Measurements from ENCODE around the gene SLX4IP.
A peak's percentile ranks its signal among the peaks of the same experiment; 100 is the strongest.

The SLX4IP gene

GRCh38 chr20:10497283-10497682 is 62.2 kb downstream of the SLX4IP start:
- no peak for DNase-seq (ENCODE audit: low spot score)

GRCh38 chr20:10497791-10498190 is 62.7 kb downstream of the SLX4IP start:
- no peak for DNase-seq (ENCODE audit: low spot score)

DNA sequence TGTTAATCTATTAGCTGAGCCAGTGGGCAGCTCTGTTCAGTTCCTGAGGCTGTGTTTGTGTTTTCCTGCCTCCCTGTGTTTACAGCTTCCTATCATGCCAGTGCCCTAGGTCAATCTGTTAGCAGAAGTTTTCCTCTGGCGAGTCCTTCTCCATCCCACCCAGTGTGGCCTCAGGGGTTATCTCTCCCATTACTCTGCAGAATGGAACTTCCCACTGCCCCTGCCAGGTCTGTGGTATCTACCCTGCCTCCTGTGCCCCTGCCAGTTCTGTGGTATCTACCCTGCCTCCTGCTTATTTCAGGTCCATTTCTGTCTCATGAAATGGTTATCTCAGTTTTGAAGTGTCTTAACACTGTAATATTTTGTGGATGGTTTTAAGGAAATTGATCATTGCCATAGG is 63.1 kb downstream of the SLX4IP start:
- no peak for DNase-seq (ENCODE audit: low spot score)

- no peak for DNase-seq (ENCODE audit: low spot score)
Measured at GRCh38 chr20:10501402-10501801, 66.3 kb downstream of the SLX4IP start.

- DNase-seq (ENCODE audit: low spot score), result no peak
Measured at GRCh38 chr20:10502098-10502526, 67.0 kb downstream of the SLX4IP start.

GRCh38 chr20:10504608-10504993 is 69.5 kb downstream of the SLX4IP start:
- DNase-seq (ENCODE audit: low spot score), result no peak

DNA sequence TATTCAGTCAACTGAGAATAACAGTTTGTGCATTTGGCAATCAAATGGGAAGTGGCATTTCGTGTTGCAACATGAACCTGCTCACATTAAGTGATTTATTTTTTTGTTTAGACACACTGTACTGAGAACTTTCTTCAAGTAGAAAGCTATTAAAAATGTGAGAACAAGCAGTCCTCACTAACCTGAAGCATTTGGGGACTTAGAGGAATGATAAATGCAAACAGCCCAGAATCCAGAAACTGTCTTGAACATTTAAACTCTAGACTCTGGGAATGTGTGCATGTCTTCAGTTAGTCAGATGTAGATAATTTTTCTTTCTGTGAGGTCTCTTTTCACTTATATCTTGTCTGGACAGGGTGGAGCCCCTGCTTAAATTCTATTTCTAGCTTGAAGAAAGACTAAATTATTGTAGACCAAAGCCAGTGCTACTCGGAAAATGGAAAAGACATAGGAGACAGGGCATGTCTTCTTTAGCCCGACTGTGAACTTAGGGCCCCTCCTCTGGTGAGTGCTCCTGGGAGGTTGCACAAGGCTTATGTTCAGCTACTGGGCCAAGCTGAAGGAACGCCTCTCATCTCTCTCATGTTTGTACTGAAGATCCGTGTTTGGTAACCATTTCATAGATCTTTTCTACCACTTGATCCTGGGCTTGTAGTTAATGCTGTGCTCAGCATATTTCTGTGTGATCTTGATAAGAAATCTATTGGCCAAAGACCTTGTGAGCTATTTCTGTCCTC is 70.1 kb downstream of the SLX4IP start:
- DNase-seq (ENCODE audit: low spot score), result no peak

DNA sequence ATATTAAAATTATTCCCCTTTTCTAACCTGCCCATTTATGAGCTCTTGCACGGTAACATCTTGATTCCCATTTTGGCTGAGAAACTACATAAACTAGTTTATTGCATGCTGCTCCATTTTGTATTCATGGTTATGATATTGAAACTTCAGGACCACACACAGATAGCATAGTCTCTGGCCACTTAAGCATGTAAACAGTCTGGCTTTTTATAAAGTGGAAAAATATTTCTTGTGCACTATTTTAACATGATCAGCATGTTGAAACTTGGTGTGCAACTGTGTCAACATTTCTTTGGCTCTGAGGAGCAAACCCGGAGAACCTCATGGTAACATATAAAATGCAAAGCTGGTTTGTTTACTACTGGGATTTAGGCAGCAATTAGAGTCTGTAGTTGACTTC is 70.7 kb downstream of the SLX4IP start:
- no peak for DNase-seq (ENCODE audit: low spot score)

- no peak for DNase-seq (ENCODE audit: low spot score)
Measured at GRCh38 chr20:10507052-10507451, 71.9 kb downstream of the SLX4IP start.

- DNase-seq (ENCODE audit: low spot score), result no peak
Measured at GRCh38 chr20:10508060-10508459, 73.0 kb downstream of the SLX4IP start.

GRCh38 chr20:10508468-10509251 is 73.6 kb downstream of the SLX4IP start:
- no peak for DNase-seq (ENCODE audit: low spot score)

GRCh38 chr20:10509376-10509775 is 74.3 kb downstream of the SLX4IP start:
- DNase-seq (ENCODE audit: low spot score), result no peak

DNA sequence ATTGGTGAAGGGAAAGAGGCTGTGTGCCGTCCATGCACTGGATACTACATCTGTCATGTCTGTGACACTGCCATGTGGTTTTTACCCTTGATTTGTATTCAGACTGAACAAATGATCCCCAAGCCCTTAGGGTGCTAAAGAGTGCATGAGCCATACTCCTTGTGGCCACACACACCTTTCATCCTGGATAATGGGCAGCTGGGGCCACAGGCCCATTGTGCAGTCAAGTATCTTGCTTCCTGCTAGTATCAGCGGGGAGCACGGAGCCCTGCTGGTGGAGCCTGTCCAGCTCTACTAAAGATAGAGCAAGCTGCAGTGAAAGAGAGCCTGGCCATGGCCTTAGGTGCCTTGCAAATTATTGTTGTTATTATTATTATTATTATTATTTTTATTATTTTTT is 75.1 kb downstream of the SLX4IP start:
- no peak for DNase-seq (ENCODE audit: low spot score)

DNA sequence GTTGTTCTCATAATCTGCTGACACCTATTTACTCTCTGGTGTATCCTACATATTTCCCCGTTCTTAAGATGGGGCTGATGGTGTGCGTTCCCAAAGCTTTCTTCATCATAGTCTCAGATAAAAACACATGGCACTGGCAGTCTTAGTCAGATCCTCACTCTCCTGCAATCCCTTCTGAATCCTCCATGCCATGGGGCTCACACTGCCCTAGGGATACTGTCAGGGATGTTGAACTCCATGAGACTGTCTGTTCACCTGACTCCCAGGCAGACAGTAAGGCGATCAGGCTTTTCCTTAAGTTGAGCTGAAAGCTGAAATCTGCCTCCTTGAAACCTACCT is 76.0 kb downstream of the SLX4IP start:
- DNase-seq (ENCODE audit: low spot score), result no peak

GRCh38 chr20:10511509-10512251 is 76.6 kb downstream of the SLX4IP start:
- DNase-seq (ENCODE audit: low spot score), result peak; percentile 98

DNA sequence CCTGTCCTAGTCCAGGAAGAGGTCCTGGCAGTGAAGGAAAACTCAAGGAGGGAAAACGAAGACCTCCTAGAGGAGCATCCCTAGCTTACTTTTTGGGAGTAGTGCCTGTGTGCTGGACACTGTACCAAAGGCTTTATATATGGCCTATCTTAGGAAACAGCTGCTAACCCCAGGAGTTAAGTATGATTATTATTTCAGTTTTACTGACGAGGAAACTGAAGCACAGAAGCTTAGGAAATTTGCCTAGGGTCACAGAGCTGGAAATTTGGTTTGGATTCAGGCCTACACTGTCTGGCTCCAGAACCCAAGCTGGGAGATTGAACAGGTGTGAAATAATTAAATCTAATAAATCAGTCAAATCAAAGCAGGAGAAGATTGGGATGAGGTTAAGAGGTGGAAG is 78.0 kb downstream of the SLX4IP start:
- DNase-seq (ENCODE audit: low spot score), result no peak

- no peak for DNase-seq (ENCODE audit: low spot score)
Measured at GRCh38 chr20:10513931-10514575, 78.9 kb downstream of the SLX4IP start.

DNA sequence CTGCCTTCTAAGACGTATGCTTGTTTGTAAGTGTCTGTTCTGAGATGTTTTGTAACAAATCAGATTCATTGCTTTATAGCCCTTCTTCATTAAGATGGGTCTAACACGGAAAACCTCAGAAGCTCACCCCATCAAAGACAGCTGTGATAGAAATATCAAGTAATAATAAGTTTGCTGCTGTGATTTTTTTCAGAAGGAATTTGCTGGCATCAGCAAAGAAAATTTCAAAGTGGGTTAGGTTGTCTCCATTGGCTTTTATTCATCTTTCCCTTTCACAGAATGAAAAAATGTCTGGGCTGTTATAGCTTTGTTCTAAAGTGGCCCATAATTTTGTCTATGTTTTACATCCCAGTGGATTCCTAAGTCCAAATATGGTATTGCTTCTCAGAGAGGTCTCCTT is 81.4 kb downstream of the SLX4IP start:
- no peak for DNase-seq (ENCODE audit: low spot score)

- DNase-seq (ENCODE audit: low spot score), result peak; percentile 11
Measured at GRCh38 chr20:10519361-10520046, 84.4 kb downstream of the SLX4IP start.

DNA sequence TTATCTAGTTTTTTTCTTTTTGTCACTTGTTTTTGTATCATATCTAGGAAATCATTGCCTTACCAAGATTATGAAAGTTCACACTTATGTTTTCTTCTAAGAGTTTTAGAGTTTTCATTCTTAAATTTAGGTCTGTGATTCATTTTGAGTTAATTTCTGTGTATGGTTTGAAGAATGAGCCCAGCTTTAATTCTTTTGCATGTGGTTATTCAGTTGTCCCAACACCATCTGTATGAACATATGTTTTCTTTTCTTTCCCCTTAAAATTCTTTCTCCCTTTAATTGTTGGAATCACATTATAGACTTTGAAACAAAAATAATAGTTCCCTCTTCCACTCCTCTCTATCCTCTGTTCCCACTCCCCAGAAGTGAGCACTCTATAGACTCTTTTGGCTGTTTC is 85.4 kb downstream of the SLX4IP start:
- no peak for DNase-seq (ENCODE audit: low spot score)

GRCh38 chr20:10521068-10521831 is 86.1 kb downstream of the SLX4IP start:
- no peak for DNase-seq (ENCODE audit: low spot score)
